ENCODE measurements around the gene PRDM15.

The PRDM15 gene

GRCh38 chr21:41750051-41750450, 129.1 kb downstream of the PRDM15 start:
- no peak for DNase-seq

- DNase-seq, result no peak
Measured at GRCh38 chr21:41749286-41749685, 129.9 kb downstream of the PRDM15 start.

Data from anterior cingulate cortex (tissue), 58 donors.